COR-L47 (cell line): ENCODE results near the gene OBSCN.

Experiments used
- DNase-seq: peaks from one replicate; lab custom pipeline; 2025; lab: John Stamatoyannopoulos, UW

The OBSCN gene

GRCh38 chr1:228341450-228341813 is 133.6 kb downstream of the OBSCN start:
- no peak for DNase-seq

GRCh38 chr1:228341814-228342626 is 134.2 kb downstream of the OBSCN start:
- DNase-seq: no peak

- DNase-seq: no peak
Observed at GRCh38 chr1:228342627-228343190, 134.9 kb downstream of the OBSCN start.

- no peak for DNase-seq
Observed at GRCh38 chr1:228343191-228343661, 135.4 kb downstream of the OBSCN start.

- DNase-seq: no peak
Observed at GRCh38 chr1:228344631-228345072, 136.8 kb downstream of the OBSCN start.

- DNase-seq: no peak
Observed at GRCh38 chr1:228345201-228345930, 137.5 kb downstream of the OBSCN start.

- DNase-seq: no peak
Observed at GRCh38 chr1:228346731-228347130, 138.9 kb downstream of the OBSCN start.

- DNase-seq: no peak
Observed at GRCh38 chr1:228347181-228347580, 139.3 kb downstream of the OBSCN start.

GRCh38 chr1:228348708-228349467 is 141.0 kb downstream of the OBSCN start:
- DNase-seq: no peak

- DNase-seq: no peak
Observed at GRCh38 chr1:228349701-228350171, 141.9 kb downstream of the OBSCN start.

GRCh38 chr1:228350179-228350742 is 142.4 kb downstream of the OBSCN start:
- no peak for DNase-seq

- DNase-seq: no peak
Observed at GRCh38 chr1:228350831-228351781, 143.3 kb downstream of the OBSCN start.

- no peak for DNase-seq
Observed at GRCh38 chr1:228351850-228352249, 144.0 kb downstream of the OBSCN start.

GRCh38 chr1:228352677-228353481 is 145.0 kb downstream of the OBSCN start:
- DNase-seq: no peak

- no peak for DNase-seq
Observed at GRCh38 chr1:228353601-228354371, 145.9 kb downstream of the OBSCN start.

- DNase-seq: no peak
Observed at GRCh38 chr1:228354390-228355320, 146.8 kb downstream of the OBSCN start.

- DNase-seq: no peak
Observed at GRCh38 chr1:228356897-228357680, 149.2 kb downstream of the OBSCN start.
